ENCODE results near the gene MARCHF2.

DNA sequence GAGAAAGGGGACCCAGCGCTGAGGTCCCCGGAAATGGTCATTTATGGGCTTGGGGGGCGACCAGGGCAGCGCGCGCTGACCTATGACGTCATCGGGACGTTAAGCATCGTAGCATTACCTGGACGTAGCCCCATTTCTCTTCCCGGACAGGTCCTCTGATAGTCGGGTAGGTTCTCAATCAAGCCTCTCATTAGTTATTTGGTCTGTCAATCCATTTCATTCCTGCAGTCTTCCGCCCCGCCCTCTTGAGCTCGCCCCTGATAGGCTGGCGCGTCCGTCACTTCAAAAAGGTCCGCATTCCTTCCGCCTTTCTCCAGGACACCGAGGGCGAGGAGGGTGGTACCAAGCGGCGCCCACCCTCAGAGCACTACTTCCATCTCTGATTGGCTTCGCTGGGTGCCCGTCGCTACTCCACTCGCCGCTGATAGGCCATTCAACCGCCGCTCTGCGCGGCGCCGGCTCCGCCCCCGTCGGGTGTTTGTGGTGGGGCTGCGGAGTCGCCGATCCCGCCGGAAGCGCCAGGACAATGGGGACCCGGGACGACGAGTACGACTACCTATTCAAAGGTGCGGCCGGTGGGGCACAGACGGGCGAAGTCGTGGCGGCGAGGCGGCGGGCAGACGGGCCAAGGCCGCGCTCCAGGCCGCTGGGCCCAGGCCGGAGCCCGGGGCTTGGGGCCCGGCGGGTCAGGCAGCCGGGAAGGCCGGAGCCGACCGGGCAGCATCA lies 23.1 kb upstream of the MARCHF2 start, which contains the start of gene RAB11B:
- no peak for TF ChIP-seq CTCF (IDR thresholded peaks at IDR 0.05; ENCODE audit: insufficient read depth, low read depth, low read length)
- TF ChIP-seq EZH2 (IDR thresholded peaks at IDR 0.05; ENCODE audit: insufficient read depth, low read length): no peak

Data from astrocyte (in vitro differentiated cells and primary cell).